H9 (cell line): Measurements from ENCODE around the gene SF3A1. TPM values are rescaled to one million over a fixed set of nuclear protein-coding genes. Genes with fewer than 3 reads are reported as not detected.
A peak's percentile ranks its signal among the peaks of the same experiment; 100 is the strongest.

Source experiments
- DNase-seq: peaks from one replicate; pipeline ENCODE4 v3.0.0-alpha.2; 2017
- H2AFZ ChIP-seq: one replicate; pipeline ENCODE4 v1.6.1; 2013; ENCODE audit warnings: mild to moderate bottlenecking, low read length, control low read depth, moderate library complexity
- H2AK5ac ChIP-seq: 2 replicates; pipeline ENCODE4 v1.6.1; 2013; ENCODE audit warnings: low read length, control low read depth, mixed read lengths; ENCODE audit not compliant: insufficient read length
- H2BK120ac ChIP-seq: one replicate; pipeline ENCODE4 v1.6.1; 2013; ENCODE audit warnings: low read depth, mild to moderate bottlenecking, low read length, control low read depth, inconsistent platforms; ENCODE audit not compliant: poor library complexity, severe bottlenecking
- H2BK12ac ChIP-seq: 2 replicates; pipeline ENCODE4 v1.6.1; 2013; ENCODE audit warnings: low read length, control low read depth, mixed read lengths, low read depth; ENCODE audit not compliant: insufficient read length
- H2BK15ac ChIP-seq: 2 replicates; pipeline ENCODE4 v1.6.1; 2013; ENCODE audit warnings: low read depth, low read length, control low read depth
- H2BK20ac ChIP-seq: one replicate; pipeline ENCODE4 v1.6.1; 2013; ENCODE audit warnings: low read depth, mild to moderate bottlenecking, low read length, control low read depth, inconsistent platforms; ENCODE audit not compliant: poor library complexity, severe bottlenecking
- H2BK5ac ChIP-seq: 2 replicates; pipeline ENCODE4 v1.6.1; 2013; ENCODE audit warnings: low read length, control low read depth, mixed read lengths; ENCODE audit not compliant: insufficient read length
- H3K14ac ChIP-seq: 2 replicates; pipeline ENCODE4 v1.6.1; 2013; ENCODE audit warnings: low read length, control low read depth; ENCODE audit not compliant: insufficient read depth
- H3K18ac ChIP-seq: 2 replicates; pipeline ENCODE4 v1.6.1; 2013; ENCODE audit warnings: low read depth, mild to moderate bottlenecking, mixed read lengths, low read length, control low read depth; ENCODE audit not compliant: insufficient read length
- H3K23ac ChIP-seq: 2 replicates; pipeline ENCODE4 v1.6.1; 2013; ENCODE audit warnings: low read length, control low read depth, mixed read lengths, low read depth; ENCODE audit not compliant: insufficient read length
- H3K23me2 ChIP-seq: 2 replicates; pipeline ENCODE4 v1.6.1; 2013; ENCODE audit warnings: low read depth, mild to moderate bottlenecking, mixed read lengths, low read length, control low read depth; ENCODE audit not compliant: insufficient read length, poor library complexity, severe bottlenecking
- H3K27ac ChIP-seq: 2 replicates; pipeline ENCODE4 v1.5.1; 2013; ENCODE audit warnings: low read length, control low read depth, mixed read lengths, low read depth; ENCODE audit not compliant: insufficient read length
- H3K27me3 ChIP-seq: 2 replicates; pipeline ENCODE4 v1.6.1; 2013; ENCODE audit warnings: low read length, control low read depth, inconsistent platforms; ENCODE audit not compliant: insufficient read depth
- H3K4ac ChIP-seq: 2 replicates; pipeline ENCODE4 v1.6.1; 2013; ENCODE audit warnings: low read depth, mild to moderate bottlenecking, control low read depth, inconsistent platforms, low read length, moderate library complexity
- H3K4me1 ChIP-seq: 2 replicates; pipeline ENCODE4 v1.6.1; 2013; ENCODE audit warnings: low read length, control low read depth, inconsistent platforms; ENCODE audit not compliant: insufficient read depth
- H3K4me2 ChIP-seq: 2 replicates; pipeline ENCODE4 v1.6.1; 2013; ENCODE audit warnings: low read length, control low read depth, mixed read lengths; ENCODE audit not compliant: insufficient read length, insufficient read depth
- H3K56ac ChIP-seq: 2 replicates; pipeline ENCODE4 v1.6.1; 2013; ENCODE audit warnings: low read depth, mild to moderate bottlenecking, mixed read lengths, low read length, control low read depth; ENCODE audit not compliant: insufficient read length
- H3K79me1 ChIP-seq: 2 replicates; pipeline ENCODE4 v1.6.1; 2013; ENCODE audit warnings: low read depth, mild to moderate bottlenecking, moderate library complexity, low read length, control low read depth, inconsistent platforms; ENCODE audit not compliant: insufficient read depth, poor library complexity, severe bottlenecking
- H3K79me2 ChIP-seq: 2 replicates; pipeline ENCODE4 v1.6.1; 2013; ENCODE audit warnings: low read length, control low read depth, inconsistent platforms; ENCODE audit not compliant: insufficient read depth
- H3K9ac ChIP-seq: 2 replicates; pipeline ENCODE4 v1.6.1; 2013; ENCODE audit warnings: low read length, control low read depth, mixed read lengths; ENCODE audit not compliant: insufficient read length; ENCODE audit errors: extremely low read depth
- H3K9me3 ChIP-seq: one replicate; pipeline ENCODE4 v1.6.1; 2013; ENCODE audit warnings: low read depth, low read length, inconsistent platforms; ENCODE audit not compliant: control insufficient read depth
- H3T11ph ChIP-seq: one replicate; pipeline ENCODE4 v1.6.1; 2013; ENCODE audit warnings: mild to moderate bottlenecking, low read length, control low read depth, inconsistent platforms
- H4K20me1 ChIP-seq: one replicate; pipeline ENCODE4 v1.6.1; 2013; ENCODE audit not compliant: control insufficient read depth, insufficient read length, insufficient read depth
- H4K5ac ChIP-seq: 2 replicates; pipeline ENCODE4 v1.6.1; 2013; ENCODE audit warnings: low read depth, mild to moderate bottlenecking, mixed read lengths, low read length, control low read depth; ENCODE audit not compliant: insufficient read length
- H4K8ac ChIP-seq: replicated peaks from 2 replicates; pipeline ENCODE4 v1.6.1; 2013; ENCODE audit warnings: low read length, control low read depth, mixed read lengths, low read depth; ENCODE audit not compliant: insufficient read length
- H4K91ac ChIP-seq: 2 replicates; pipeline ENCODE4 v1.6.1; 2013; ENCODE audit warnings: low read depth, mild to moderate bottlenecking, moderate library complexity, mixed read lengths, low read length, control low read depth; ENCODE audit not compliant: insufficient read length
- H3K27ac Mint-ChIP-seq, 3 experiments: 2 replicates in 2 of 3; 3 replicates in 1 of 3; pipeline ENCODE4 v1.8.0; 2020 to 2021; ENCODE audit warnings: mixed read lengths in 3 of 3, mild to moderate bottlenecking in 1 of 3, moderate library complexity in 1 of 3
- H3K27me3 Mint-ChIP-seq: 2 replicates; pipeline ENCODE4 v1.8.0; 2021; ENCODE audit warnings: low read depth, mild to moderate bottlenecking, moderate library complexity, mixed read lengths
- H3K36me3 Mint-ChIP-seq, 3 experiments: 2 replicates in 2 of 3; 3 replicates in 1 of 3; pipeline ENCODE4 v1.8.0; 2020 to 2021; ENCODE audit warnings: low read depth in 3 of 3, mixed read lengths in 3 of 3; ENCODE audit not compliant: insufficient read depth in 1 of 3
- H3K4me1 Mint-ChIP-seq, 2 experiments: 2 replicates each; pipeline ENCODE4 v1.8.0; 2020; ENCODE audit warnings: mixed read lengths in 2 of 2
- H3K4me3 Mint-ChIP-seq, 2 experiments: 2 replicates in 1 of 2; 3 replicates in 1 of 2; pipeline ENCODE4 v1.8.0; 2020 to 2021; ENCODE audit warnings: mild to moderate bottlenecking in 2 of 2, mixed read lengths in 2 of 2, moderate library complexity in 1 of 2
- H3K9me3 Mint-ChIP-seq, 2 experiments: 2 replicates in 1 of 2; 3 replicates in 1 of 2; pipeline ENCODE4 v1.8.0; 2020; ENCODE audit warnings: mild to moderate bottlenecking in 2 of 2, mixed read lengths in 2 of 2, moderate library complexity in 1 of 2
- WGBS: extraction: QIAGEN DNeasy Blood & Tissue Kit; methylation state at CpG from one replicate; pipeline ENCODE4 v1.1.7; 2013; ENCODE audit warnings: missing lambda C conversion rate, low lambda C conversion rate, mixed read lengths; ENCODE audit not compliant: insufficient read length; ENCODE audit errors: extremely low coverage; 5-methylcytosine and 5-hydroxymethylcytosine counted together
- total RNA-seq: library from RNA; stranded (reverse); gene quantifications from 2 replicates; pipeline ENCODE4 v1.2.1, GENCODE V29; 2021
- TF ChIP-seq, protein P1 (sequence below): fragments of 200-600 bp; sonication (generic); conservative IDR thresholded peaks from 3 replicates; pipeline ENCODE4 v1.8.0; 2021; ENCODE audit warnings: antibody characterized with exemption, mild to moderate bottlenecking

The SF3A1 gene
- total RNA-seq, 1 experiment from 2014 or later: 225 TPM

DNA sequence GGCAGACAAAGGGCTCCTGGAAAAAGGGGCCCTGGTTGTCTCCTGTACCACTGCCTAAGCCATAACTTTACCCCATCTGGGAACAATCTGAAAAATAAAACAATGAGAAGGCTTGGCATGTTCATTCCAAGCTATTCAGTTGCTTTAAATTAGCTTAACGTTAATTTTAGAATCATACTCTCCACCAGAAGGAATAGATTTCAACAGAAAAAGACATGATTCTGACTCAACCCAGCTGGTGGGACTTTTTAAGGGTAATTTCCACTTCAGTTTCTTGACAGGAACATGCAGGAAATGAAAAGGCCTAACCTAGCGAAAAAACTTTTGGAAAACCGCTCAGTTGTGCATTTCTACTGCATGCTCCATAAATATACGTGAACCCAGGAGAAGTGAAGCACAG lies 7.9 kb downstream of the SF3A1 start:
- no peak for DNase-seq
- H4K20me1 ChIP-seq: no peaks in the 10 kb centered on the region
- no peaks in the 10 kb centered on the region for H3K4me1 ChIP-seq
- Mint-ChIP-seq H3K36me3 (peaks cover 44 to 84% (median 83%) of the 10 kb centered on the region in 3 experiments), H3K27ac (peak overlapping the region in 1 of 3 experiments; percentile 73; a peak in 2 of 7 replicates), H3K4me3 (no peak overlapping the region), H3K4me1 (no peaks in the 10 kb centered on the region), H3K27me3 (no peaks in the 10 kb centered on the region), H3K9me3 (no peaks in the 10 kb centered on the region)
- no peak overlapping the region for H3K4ac ChIP-seq
- H2AFZ ChIP-seq: no peak overlapping the region
- no peaks in the 10 kb centered on the region for H3K9me3 ChIP-seq
- H3K23ac ChIP-seq: no peak overlapping the region
- H2BK12ac ChIP-seq: no peak overlapping the region
- no peak overlapping the region for H3K56ac ChIP-seq
- H2BK20ac ChIP-seq: no peak overlapping the region
- H3T11ph ChIP-seq: no peak overlapping the region
- H2BK15ac ChIP-seq: no peak overlapping the region
- H2BK5ac ChIP-seq: no peak overlapping the region
- no peak overlapping the region for H3K27ac ChIP-seq
- no peak overlapping the region for H3K4me2 ChIP-seq
- H4K8ac ChIP-seq: no peak overlapping the region
- H3K79me1 ChIP-seq: no peaks in the 10 kb centered on the region
- H3K79me2 ChIP-seq: peaks cover 7% of the 10 kb centered on the region; the same call in 1 of the 2 replicates
- WGBS: no CpG with 5 or more reads among the region's 4 CpGs
- H4K91ac ChIP-seq: no peak overlapping the region
- no peak overlapping the region for H3K18ac ChIP-seq
- H4K5ac ChIP-seq: no peak overlapping the region
- no peak overlapping the region for H2BK120ac ChIP-seq
- H3K23me2 ChIP-seq: no peaks in the 10 kb centered on the region
- H3K27me3 ChIP-seq: no peaks in the 10 kb centered on the region
- TF ChIP-seq, protein P1, sequence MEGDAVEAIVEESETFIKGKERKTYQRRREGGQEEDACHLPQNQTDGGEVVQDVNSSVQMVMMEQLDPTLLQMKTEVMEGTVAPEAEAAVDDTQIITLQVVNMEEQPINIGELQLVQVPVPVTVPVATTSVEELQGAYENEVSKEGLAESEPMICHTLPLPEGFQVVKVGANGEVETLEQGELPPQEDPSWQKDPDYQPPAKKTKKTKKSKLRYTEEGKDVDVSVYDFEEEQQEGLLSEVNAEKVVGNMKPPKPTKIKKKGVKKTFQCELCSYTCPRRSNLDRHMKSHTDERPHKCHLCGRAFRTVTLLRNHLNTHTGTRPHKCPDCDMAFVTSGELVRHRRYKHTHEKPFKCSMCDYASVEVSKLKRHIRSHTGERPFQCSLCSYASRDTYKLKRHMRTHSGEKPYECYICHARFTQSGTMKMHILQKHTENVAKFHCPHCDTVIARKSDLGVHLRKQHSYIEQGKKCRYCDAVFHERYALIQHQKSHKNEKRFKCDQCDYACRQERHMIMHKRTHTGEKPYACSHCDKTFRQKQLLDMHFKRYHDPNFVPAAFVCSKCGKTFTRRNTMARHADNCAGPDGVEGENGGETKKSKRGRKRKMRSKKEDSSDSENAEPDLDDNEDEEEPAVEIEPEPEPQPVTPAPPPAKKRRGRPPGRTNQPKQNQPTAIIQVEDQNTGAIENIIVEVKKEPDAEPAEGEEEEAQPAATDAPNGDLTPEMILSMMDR: no peak
- H2AK5ac ChIP-seq: no peak overlapping the region
- no peak overlapping the region for H3K14ac ChIP-seq
- H3K9ac ChIP-seq: no peak overlapping the region
